GM12878 (cell line): Measurements from ENCODE around the gene SIX5.

Source experiments
- CHD2 ChIP-seq: IDR thresholded peaks from 2 replicates; pipeline ENCODE4 v1.6.1; 2011; ENCODE audit warnings: low read depth, low read length, improper control_type of control experiment, borderline replicate concordance
- EP300 ChIP-seq, 2 experiments: fragments of 150-350 bp in 1 of 2; IDR thresholded peaks; 2 replicates each; pipeline ENCODE4 v1.6.1; 2011 to 2012; ENCODE audit warnings: low read depth in 2 of 2, low read length in 2 of 2, borderline replicate concordance in 1 of 2, improper control_type of control experiment in 1 of 2, inconsistent platforms in 1 of 2; ENCODE audit not compliant: control insufficient read depth in 1 of 2
- GABPA ChIP-seq: IDR thresholded peaks from 2 replicates; pipeline ENCODE4 v1.6.1; 2014; ENCODE audit warnings: antibody characterized with exemption, low read depth, mild to moderate bottlenecking, inconsistent platforms
- JUND ChIP-seq: IDR thresholded peaks from 2 replicates; pipeline ENCODE4 v1.6.1; 2012; ENCODE audit warnings: low read depth, mild to moderate bottlenecking, low read length, improper control_type of control experiment, moderate library complexity
- POLR2A ChIP-seq: IDR thresholded peaks from 2 replicates; pipeline ENCODE4 v1.6.1; 2011; ENCODE audit warnings: low read depth, mild to moderate bottlenecking, low read length
- SIX5 ChIP-seq: IDR thresholded peaks from 2 replicates; pipeline ENCODE4 v1.6.1; 2011; ENCODE audit warnings: mild to moderate bottlenecking, low read depth, low read length, moderate library complexity; ENCODE audit not compliant: severe bottlenecking
- ZSCAN29 ChIP-seq: fragments of 450-650 bp; IDR thresholded peaks from 2 replicates; pipeline ENCODE4 v1.6.1; 2017; ENCODE audit warnings: mild to moderate bottlenecking, moderate library complexity
- TF ChIP-seq, protein P1 (sequence below): fragments of 450-650 bp; IDR thresholded peaks from 2 replicates; pipeline ENCODE4 v1.6.1; 2018; ENCODE audit warnings: borderline replicate concordance, mild to moderate bottlenecking; ENCODE audit not compliant: partially characterized antibody
- TF ChIP-seq, protein P2 (sequence below), 3 experiments: IDR thresholded peaks in 2 of 3; conservative IDR thresholded peaks in 1 of 3; 2 replicates each; pipeline ENCODE4 v1.5.1; 2011; ENCODE audit warnings: low read depth in 3 of 3, low read length in 3 of 3, mild to moderate bottlenecking in 3 of 3, control low read depth in 2 of 3, moderate library complexity in 2 of 3, inconsistent platforms in 1 of 3, mixed read lengths in 1 of 3; ENCODE audit not compliant: control insufficient read depth in 2 of 3, insufficient read depth in 1 of 3; ENCODE audit errors: extremely low read depth in 1 of 3
- TF ChIP-seq, protein P3 (sequence below): fragments of 450-650 bp; IDR thresholded peaks from 2 replicates; pipeline ENCODE4 v1.6.1; 2014; ENCODE audit warnings: mild to moderate bottlenecking
- TF ChIP-seq, protein P4 (sequence below): IDR thresholded peaks from 2 replicates; pipeline ENCODE4 v1.6.1; 2011; ENCODE audit warnings: low read depth, mild to moderate bottlenecking, low read length, moderate library complexity, borderline replicate concordance; ENCODE audit errors: extremely low read depth
- TF ChIP-seq, protein P5 (sequence below): fragments of 450-650 bp; IDR thresholded peaks from 2 replicates; pipeline ENCODE4 v1.6.1; 2017; ENCODE audit warnings: mild to moderate bottlenecking
- TF ChIP-seq, protein P6 (sequence below): IDR thresholded peaks from 2 replicates; pipeline ENCODE4 v1.6.1; 2011; ENCODE audit warnings: borderline replicate concordance, low read depth, mild to moderate bottlenecking, moderate library complexity, low read length; ENCODE audit not compliant: insufficient read depth, poor library complexity, severe bottlenecking

DNA sequence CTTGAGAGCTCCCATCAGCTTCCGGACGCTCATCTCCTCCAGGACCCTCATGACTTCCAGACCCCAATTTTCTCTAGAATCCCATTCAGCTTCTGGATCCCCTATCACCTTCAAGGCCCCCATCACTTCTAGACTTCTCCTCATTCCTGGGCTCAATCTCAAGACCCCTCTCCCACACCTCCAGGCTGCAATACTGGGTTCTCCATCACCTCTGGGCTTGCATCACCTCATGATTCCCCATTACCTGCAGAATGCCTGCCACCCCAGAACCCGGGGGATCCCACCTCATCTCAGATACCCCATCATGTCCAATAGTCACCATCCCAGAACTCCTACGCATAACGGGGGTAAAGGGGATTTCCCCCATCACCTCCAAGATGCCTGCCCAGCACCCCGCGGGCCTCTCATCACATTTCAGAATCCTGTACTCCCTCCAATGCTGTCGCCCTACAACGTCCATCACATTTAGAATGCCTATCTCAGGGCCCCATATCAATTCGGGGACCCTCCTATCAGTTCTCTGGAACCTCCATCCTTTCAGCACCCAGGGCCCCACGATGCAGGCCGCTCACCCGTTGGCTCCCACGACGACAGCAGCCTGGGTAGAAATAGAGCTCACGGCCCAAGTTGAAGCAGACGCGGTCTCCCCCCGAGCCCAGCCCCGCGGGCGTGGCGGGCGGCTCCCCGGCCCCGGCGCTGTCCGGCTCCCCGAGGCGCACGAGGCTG lies 22.9 kb upstream of the SIX5 start:
- TF ChIP-seq GABPA = no peak
- TF ChIP-seq, protein P1, sequence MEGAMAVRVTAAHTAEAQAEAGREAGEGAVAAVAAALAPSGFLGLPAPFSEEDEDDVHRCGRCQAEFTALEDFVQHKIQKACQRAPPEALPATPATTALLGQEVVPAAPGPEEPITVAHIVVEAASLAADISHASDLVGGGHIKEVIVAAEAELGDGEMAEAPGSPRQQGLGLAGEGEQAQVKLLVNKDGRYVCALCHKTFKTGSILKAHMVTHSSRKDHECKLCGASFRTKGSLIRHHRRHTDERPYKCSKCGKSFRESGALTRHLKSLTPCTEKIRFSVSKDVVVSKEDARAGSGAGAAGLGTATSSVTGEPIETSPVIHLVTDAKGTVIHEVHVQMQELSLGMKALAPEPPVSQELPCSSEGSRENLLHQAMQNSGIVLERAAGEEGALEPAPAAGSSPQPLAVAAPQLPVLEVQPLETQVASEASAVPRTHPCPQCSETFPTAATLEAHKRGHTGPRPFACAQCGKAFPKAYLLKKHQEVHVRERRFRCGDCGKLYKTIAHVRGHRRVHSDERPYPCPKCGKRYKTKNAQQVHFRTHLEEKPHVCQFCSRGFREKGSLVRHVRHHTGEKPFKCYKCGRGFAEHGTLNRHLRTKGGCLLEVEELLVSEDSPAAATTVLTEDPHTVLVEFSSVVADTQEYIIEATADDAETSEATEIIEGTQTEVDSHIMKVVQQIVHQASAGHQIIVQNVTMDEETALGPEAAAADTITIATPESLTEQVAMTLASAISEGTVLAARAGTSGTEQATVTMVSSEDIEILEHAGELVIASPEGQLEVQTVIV = no peak
- TF ChIP-seq, protein P2, sequence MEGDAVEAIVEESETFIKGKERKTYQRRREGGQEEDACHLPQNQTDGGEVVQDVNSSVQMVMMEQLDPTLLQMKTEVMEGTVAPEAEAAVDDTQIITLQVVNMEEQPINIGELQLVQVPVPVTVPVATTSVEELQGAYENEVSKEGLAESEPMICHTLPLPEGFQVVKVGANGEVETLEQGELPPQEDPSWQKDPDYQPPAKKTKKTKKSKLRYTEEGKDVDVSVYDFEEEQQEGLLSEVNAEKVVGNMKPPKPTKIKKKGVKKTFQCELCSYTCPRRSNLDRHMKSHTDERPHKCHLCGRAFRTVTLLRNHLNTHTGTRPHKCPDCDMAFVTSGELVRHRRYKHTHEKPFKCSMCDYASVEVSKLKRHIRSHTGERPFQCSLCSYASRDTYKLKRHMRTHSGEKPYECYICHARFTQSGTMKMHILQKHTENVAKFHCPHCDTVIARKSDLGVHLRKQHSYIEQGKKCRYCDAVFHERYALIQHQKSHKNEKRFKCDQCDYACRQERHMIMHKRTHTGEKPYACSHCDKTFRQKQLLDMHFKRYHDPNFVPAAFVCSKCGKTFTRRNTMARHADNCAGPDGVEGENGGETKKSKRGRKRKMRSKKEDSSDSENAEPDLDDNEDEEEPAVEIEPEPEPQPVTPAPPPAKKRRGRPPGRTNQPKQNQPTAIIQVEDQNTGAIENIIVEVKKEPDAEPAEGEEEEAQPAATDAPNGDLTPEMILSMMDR (IDR thresholded peaks at IDR 0.05 in 2 of 3, conservative IDR thresholded peaks at IDR 0.05 in 1 of 3; ENCODE audit: control insufficient read depth in 2 of 3, extremely low read depth in 1 of 3, insufficient read depth in 1 of 3, low read depth in 3 of 3, low read length in 3 of 3) = no peak
- no peak for TF ChIP-seq POLR2A
- TF ChIP-seq, protein P3, sequence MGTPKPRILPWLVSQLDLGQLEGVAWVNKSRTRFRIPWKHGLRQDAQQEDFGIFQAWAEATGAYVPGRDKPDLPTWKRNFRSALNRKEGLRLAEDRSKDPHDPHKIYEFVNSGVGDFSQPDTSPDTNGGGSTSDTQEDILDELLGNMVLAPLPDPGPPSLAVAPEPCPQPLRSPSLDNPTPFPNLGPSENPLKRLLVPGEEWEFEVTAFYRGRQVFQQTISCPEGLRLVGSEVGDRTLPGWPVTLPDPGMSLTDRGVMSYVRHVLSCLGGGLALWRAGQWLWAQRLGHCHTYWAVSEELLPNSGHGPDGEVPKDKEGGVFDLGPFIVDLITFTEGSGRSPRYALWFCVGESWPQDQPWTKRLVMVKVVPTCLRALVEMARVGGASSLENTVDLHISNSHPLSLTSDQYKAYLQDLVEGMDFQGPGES = no peak
- TF ChIP-seq, protein P4, sequence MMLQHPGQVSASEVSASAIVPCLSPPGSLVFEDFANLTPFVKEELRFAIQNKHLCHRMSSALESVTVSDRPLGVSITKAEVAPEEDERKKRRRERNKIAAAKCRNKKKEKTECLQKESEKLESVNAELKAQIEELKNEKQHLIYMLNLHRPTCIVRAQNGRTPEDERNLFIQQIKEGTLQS = no peak
- no peak for TF ChIP-seq CHD2
- no peak for TF ChIP-seq ZSCAN29
- no peak for TF ChIP-seq EP300 (IDR thresholded peaks at IDR 0.05; ENCODE audit: borderline replicate concordance in 1 of 2, control insufficient read depth in 1 of 2, low read depth in 2 of 2, low read length in 2 of 2)
- TF ChIP-seq SIX5 = no peak
- TF ChIP-seq, protein P5, sequence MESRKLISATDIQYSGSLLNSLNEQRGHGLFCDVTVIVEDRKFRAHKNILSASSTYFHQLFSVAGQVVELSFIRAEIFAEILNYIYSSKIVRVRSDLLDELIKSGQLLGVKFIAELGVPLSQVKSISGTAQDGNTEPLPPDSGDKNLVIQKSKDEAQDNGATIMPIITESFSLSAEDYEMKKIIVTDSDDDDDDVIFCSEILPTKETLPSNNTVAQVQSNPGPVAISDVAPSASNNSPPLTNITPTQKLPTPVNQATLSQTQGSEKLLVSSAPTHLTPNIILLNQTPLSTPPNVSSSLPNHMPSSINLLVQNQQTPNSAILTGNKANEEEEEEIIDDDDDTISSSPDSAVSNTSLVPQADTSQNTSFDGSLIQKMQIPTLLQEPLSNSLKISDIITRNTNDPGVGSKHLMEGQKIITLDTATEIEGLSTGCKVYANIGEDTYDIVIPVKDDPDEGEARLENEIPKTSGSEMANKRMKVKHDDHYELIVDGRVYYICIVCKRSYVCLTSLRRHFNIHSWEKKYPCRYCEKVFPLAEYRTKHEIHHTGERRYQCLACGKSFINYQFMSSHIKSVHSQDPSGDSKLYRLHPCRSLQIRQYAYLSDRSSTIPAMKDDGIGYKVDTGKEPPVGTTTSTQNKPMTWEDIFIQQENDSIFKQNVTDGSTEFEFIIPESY = no peak
- TF ChIP-seq JUND = no peak
- TF ChIP-seq, protein P6, sequence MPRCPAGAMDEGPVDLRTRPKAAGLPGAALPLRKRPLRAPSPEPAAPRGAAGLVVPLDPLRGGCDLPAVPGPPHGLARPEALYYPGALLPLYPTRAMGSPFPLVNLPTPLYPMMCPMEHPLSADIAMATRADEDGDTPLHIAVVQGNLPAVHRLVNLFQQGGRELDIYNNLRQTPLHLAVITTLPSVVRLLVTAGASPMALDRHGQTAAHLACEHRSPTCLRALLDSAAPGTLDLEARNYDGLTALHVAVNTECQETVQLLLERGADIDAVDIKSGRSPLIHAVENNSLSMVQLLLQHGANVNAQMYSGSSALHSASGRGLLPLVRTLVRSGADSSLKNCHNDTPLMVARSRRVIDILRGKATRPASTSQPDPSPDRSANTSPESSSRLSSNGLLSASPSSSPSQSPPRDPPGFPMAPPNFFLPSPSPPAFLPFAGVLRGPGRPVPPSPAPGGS = no peak
